Stimulated activated CD8-positive, alpha-beta memory T cell treated with anti-CD3 and anti-CD28 coated beads, Interleukin-15, amount 100 ng/mL, for 4 hours (primary cell): ENCODE data around the gene KLF6.
"Not testable (repeated sequence)": the region's sequence is repeated elsewhere in the genome, so short reads cannot be mapped to it uniquely, and the experiment has no call there.

Source experiments
- DNase-seq, 2 donors: peaks; one replicate each; pipeline ENCODE4 v3.0.0-alpha.2; 2020; ENCODE audit warnings: low read depth in 2 of 2

KLF6 gene

GRCh38 chr10:3757250-3757637 is 27.8 kb downstream of the KLF6 start:
- DNase-seq: no peak

DNA sequence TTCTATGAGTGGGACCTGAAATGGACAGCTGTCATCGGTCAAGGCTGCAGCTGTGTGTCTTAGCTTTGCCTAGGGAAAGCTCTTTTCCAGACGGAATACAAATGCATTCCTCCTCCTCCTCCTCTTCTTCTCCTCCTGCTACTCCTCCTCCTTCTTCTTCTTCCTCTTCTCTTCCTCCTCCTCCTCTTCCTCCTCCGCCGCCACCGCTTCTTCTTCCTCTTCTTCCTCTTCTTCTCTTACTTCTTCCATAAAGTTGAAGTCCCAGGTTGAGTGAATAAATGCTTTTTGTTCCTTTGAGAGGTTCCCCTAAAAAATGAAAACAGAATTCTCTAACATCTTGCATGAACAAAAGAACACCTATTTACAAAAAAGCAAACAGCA is 28.7 kb downstream of the KLF6 start:
- DNase-seq: no peak

- no peak for DNase-seq
Observed at GRCh38 chr10:3755440-3756359, 29.3 kb downstream of the KLF6 start.

DNA sequence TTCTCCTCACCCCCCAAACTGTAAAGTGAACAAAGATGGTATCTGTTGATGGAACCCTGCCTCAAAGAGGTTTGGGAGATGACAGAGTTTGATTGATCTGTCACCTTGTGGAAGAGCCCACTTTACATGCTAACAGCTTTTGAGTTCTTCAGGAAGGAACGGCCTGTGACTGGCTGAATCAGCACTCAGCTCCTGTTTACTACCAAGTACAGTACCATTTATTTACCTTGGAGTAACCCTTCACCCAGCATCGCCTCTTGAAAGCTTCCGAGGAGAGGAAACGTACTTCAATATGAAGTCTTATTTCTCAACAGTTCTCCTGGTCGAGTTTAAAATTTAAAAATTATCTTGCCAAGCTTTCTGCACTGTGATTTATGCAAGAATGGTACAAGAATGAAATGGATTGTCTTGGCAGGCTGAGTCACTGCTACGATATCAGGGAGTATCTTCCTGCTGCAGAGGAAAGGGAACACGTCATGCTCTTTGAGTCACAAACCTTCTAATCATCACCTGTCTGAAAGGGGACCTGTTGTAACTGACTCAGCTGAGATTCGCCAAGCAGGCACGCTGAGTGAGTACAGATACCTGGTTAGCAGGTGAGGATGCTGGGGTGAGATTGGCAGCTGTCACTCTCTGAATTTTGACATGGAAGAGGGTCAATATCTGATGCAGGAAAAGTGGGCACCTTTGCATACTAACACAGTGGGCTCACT is 30.1 kb downstream of the KLF6 start:
- no peak for DNase-seq

DNA sequence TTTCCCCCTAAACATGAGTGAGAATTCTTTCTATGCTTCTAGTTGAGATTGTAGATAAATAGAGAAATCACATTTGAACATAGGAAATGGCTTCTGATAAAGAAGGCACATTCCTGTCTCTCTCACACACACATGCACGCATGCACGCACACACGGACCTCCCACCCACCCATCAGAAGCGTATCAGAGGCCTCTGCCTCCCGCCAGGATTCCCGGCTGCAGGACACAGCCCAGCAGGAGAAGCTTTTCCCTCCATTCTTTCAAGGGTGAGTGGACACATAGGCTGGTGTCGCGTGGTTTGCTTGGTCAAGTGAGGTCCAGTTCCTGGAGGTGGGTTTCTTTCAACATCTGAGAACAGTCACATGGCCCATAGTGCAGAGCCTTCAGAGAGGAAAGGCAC is 34.2 kb downstream of the KLF6 start:
- DNase-seq: no peak

GRCh38 chr10:3750006-3750816 is 34.8 kb downstream of the KLF6 start:
- no peak for DNase-seq

DNA sequence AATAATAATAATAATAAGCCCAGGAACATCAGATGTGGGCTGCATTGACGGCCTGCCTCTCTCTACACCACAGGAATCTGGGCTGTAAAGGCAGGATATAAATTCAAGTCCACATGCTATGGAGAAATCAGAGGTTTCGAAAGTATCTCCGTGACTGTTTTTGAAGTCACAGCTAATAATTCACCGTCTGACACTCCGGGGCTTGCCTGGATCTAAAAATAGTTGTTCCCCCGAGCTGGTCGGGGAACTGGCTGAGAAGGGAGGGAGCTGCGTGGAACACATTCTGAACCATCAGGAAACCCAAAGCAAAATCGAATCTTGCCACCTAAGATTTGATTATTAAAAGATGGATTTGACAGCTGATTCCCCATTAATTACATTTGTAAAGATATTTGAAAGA is 35.4 kb downstream of the KLF6 start:
- DNase-seq: no peak

DNA sequence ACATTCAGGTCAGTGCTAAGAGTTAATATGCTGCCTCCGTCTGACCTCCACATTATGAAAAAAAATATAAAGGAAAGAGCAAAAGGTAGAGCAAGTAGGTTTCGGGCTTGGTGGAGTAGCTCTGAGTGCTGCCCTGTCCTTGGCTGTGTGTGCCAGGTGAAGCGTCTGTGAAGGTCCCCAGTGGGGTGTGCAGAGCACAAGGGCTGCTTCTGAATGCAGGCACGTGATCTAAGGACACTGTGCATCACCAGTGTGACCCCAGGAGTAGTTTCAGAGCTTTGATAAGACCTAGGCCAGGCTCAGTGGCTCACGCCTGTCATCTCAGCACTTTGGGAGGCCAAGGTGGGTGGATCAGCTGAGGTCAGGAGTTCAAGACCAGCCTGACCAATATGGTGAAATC is 36.0 kb downstream of the KLF6 start:
- DNase-seq: no peak

DNA sequence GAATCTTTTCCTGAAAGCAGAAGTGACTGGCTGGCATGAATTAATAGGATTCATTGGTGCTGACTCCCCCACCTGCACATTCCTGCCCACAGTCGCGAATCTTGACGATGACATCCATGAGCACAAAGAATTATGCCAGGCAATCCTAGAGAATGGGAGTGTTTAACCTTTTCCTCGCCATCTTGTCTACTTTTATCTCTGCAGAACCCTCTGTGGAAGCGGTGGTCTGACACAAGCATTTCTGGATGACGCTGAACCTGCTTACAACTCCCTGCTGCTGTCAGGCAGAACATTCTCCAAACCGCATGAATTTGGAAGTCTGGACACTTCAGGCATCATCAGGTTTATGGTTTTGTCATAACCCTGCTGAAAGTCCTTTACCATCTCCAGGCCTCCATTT is 36.5 kb downstream of the KLF6 start:
- no peak for DNase-seq

- no peak for DNase-seq
Observed at GRCh38 chr10:3747984-3748383, 37.0 kb downstream of the KLF6 start.

GRCh38 chr10:3747248-3747960 is 37.6 kb downstream of the KLF6 start:
- DNase-seq: no peak

DNA sequence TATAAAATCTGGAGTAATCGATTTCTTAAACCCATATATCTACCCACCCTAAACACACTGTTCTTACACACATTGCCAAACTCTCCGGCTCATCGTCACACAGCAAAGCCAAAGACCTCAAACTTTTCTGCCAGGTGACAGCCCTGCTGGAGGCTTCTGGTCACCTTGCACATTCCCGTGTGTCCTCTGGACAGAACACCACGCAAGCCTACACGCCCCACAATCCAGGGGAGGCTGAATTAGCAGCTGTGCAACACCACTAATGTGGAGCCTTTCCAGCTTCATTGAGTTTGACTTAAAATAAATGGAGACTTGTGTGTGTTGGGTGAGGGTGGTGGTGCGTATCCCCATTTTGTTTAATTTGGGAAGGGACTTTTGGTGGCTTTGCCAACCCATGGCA is 38.4 kb downstream of the KLF6 start:
- no peak for DNase-seq

DNA sequence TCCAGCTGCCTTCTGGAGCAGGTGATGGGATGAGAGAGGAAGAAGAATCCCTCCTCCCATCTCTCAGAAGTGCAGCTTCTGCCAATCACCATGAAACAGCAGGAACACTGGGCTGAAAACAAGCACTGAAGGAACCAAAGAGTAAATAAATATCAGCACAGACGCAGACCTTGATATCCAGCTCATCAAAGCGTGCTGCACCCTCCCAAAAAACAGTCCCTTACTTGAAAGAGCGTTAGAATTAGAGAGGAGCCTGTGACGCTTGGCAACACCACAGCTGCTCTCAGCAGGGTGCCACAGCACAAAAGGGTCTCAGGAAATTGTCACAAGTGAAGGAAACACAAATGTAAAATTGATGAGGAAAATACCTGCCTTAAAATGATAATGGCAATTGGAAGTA is 39.5 kb downstream of the KLF6 start:
- no peak for DNase-seq

DNA sequence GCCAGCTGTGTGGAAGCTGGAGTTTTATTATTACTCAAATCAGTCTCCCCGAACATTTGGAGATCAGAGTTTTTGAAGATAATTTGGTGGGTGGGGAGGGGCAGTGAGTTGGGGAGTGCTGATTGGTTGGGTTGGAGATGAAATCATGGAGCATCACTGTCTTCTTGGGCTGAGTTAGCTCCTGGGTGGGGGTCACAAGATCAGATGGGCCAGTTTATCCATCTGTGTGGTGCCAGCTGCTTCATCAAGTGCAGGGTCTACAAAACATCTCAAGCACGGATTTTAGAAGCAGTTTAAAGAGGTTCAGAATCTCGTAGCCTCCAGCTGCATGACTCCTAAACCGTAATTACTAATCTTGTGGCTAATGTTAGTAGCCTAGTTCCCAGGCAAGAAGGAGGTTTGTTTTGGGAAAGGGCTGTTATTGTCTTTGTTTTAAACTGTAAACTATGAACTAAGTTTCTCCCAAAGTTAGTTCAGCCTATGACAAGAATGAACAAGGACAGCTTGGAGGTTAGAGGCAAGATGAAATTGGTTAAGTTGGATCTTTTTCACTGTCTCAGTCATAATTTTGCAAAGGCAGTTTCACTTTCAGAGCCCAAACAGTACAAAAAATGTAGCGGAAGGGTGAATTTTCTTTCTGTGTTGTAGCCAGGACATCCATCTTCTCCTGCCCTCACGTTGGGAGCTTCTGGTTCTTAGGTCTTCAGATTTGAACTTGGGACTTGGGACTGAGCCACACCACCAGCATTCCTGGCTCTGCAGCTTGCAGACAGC is 43.1 kb downstream of the KLF6 start:
- DNase-seq: no peak

GRCh38 chr10:3740157-3740871 is 44.7 kb downstream of the KLF6 start:
- no peak for DNase-seq

GRCh38 chr10:3738855-3739350 is 46.1 kb downstream of the KLF6 start:
- DNase-seq: no peak

GRCh38 chr10:3737864-3738263 is 47.1 kb downstream of the KLF6 start:
- DNase-seq: no peak

- no peak for DNase-seq
Observed at GRCh38 chr10:3735175-3735574, 49.8 kb downstream of the KLF6 start.

DNA sequence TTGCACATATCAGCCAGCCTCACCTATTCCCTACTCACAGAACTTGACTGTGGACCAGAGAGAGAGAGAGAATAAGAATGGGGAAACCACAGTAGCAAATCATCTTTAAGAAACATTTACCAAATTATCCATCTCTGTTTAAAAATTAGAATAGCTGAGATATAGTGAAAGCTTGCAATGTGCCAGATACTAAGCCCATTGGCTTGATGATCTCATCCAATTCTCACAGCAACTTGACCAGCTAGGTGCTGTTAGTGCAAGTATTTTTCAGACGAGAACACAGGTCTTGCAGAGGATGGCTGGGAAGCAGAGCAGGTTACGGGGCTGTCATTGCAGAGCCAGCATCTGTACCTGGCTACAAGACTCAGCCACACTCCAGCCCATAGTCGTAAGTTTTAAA is 50.9 kb downstream of the KLF6 start:
- DNase-seq: no peak

DNA sequence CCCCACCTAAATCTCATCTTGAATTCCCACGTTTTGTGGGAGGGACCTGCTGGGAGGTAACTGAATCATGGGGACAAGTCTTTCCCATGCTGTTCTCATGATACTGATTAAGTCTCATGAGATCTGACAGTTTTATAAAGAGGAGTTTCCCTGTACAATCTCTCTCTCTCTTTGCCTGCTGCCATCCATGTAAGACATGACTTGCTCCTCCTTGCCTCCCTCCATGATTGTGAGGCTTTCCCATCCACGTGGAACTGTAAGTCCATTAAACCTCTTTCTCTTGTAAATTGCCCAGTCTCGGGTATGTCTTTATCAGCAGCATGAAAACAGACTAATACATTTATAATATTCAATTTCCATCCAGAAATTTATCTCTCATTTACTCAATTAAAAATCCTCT is 52.8 kb downstream of the KLF6 start:
- not testable (repeated sequence) for DNase-seq
